ENCODE results near the gene HMCN1.

DNA sequence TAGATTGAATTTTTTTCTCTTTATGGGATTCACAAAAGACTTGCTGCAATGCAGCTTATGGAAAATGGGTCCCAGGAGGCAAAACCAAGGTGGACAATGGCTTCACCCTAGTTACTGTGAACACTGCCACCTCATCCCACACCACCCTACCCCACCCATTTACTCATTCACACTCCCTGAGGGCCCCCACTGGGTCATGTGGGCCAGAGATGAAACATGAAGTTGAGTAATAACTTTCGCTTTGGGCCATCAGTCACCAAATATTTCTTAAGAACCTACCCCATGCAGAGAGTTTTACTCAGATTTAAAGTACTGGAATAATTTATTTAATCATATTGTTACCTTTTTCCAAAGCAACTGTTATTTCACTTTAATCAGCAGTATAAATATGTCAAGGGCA lies 449.0 kb downstream of the HMCN1 start:
- no peak for TF ChIP-seq EZH2 (IDR thresholded peaks at IDR 0.05; ENCODE audit: borderline replicate concordance, low read length)
- TF ChIP-seq, protein P1, sequence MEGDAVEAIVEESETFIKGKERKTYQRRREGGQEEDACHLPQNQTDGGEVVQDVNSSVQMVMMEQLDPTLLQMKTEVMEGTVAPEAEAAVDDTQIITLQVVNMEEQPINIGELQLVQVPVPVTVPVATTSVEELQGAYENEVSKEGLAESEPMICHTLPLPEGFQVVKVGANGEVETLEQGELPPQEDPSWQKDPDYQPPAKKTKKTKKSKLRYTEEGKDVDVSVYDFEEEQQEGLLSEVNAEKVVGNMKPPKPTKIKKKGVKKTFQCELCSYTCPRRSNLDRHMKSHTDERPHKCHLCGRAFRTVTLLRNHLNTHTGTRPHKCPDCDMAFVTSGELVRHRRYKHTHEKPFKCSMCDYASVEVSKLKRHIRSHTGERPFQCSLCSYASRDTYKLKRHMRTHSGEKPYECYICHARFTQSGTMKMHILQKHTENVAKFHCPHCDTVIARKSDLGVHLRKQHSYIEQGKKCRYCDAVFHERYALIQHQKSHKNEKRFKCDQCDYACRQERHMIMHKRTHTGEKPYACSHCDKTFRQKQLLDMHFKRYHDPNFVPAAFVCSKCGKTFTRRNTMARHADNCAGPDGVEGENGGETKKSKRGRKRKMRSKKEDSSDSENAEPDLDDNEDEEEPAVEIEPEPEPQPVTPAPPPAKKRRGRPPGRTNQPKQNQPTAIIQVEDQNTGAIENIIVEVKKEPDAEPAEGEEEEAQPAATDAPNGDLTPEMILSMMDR (IDR thresholded peaks at IDR 0.05; ENCODE audit: low read length): no peak
